Skeletal muscle satellite cell (primary cell): ENCODE measurements around the gene PIP5K1B.

Experiments used
- H3K27me3 ChIP-seq: 2 replicates; pipeline ENCODE4 v1.7.0; 2013; ENCODE audit warnings: low read length; ENCODE audit not compliant: control insufficient read depth, insufficient read depth
- H3K36me3 ChIP-seq: 2 replicates; pipeline ENCODE4 v1.7.0; 2013; ENCODE audit warnings: mild to moderate bottlenecking, control low read depth, low read length; ENCODE audit not compliant: insufficient read depth
- H3K4me1 ChIP-seq: 2 replicates; pipeline ENCODE4 v1.7.0; 2013; ENCODE audit warnings: low read length; ENCODE audit not compliant: control insufficient read depth, insufficient read depth
- H3K4me2 ChIP-seq: 2 replicates; pipeline ENCODE4 v1.7.0; 2013; ENCODE audit warnings: mild to moderate bottlenecking, low read length
- H3K4me3 ChIP-seq: 2 replicates; pipeline ENCODE4 v1.7.0; 2013; ENCODE audit warnings: low read length
- H3K9ac ChIP-seq: 2 replicates; pipeline ENCODE4 v1.7.0; 2013; ENCODE audit warnings: mild to moderate bottlenecking, low read depth, low read length, moderate library complexity
- H3K9me3 ChIP-seq: replicated peaks from 2 replicates; pipeline ENCODE4 v1.7.0; 2013; ENCODE audit warnings: mild to moderate bottlenecking, control low read depth, low read length

PIP5K1B gene

DNA sequence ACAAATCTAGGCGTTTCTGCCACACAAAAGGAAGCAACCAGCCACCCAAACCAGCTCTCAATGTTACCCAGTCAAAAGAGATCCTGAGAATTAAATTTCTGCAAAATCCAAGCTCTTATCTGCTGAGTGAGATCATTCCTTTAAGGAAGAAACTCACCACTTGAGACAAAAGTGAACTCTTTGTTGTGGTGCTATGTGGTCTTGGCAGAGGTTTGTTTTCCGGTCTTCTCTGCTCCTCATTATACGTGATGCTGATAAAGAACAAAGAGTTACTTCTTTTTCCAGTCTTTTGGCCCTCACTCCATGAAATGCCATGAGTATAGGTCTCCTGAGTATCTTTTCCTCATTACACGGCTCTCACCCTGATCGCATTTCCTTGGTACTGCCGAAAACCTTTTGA, 226.8 kb downstream of the PIP5K1B start:
- Histone ChIP-seq H3K4me1 (no peaks in the 10 kb centered on the region), H3K4me3 (no peak overlapping the region), H3K9me3 (no peaks in the 10 kb centered on the region), H3K27me3 (peaks cover 4% of the 10 kb centered on the region), H3K4me2 (no peak overlapping the region), H3K36me3 (no peaks in the 10 kb centered on the region), H3K9ac (no peak overlapping the region)

DNA sequence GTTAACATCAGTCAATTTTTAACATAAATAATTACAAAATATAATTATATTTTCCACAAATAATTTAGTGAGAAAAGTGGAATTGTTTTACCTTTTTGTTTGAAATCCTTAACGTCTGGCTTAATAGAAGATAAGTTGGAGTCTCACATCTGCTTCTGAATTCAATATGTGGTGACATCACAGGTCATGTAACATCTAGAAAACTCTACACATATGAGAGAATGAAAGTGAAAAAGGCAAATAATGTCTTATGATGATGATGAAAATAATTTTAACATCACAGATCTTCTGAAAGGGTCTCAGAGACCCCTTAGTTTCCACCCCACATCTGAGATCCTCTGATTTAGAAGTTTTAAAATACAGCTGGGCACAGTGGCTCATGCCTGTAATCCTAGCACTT, 227.4 kb downstream of the PIP5K1B start:
- Histone ChIP-seq H3K9me3 (no peaks in the 10 kb centered on the region), H3K36me3 (no peaks in the 10 kb centered on the region)

DNA sequence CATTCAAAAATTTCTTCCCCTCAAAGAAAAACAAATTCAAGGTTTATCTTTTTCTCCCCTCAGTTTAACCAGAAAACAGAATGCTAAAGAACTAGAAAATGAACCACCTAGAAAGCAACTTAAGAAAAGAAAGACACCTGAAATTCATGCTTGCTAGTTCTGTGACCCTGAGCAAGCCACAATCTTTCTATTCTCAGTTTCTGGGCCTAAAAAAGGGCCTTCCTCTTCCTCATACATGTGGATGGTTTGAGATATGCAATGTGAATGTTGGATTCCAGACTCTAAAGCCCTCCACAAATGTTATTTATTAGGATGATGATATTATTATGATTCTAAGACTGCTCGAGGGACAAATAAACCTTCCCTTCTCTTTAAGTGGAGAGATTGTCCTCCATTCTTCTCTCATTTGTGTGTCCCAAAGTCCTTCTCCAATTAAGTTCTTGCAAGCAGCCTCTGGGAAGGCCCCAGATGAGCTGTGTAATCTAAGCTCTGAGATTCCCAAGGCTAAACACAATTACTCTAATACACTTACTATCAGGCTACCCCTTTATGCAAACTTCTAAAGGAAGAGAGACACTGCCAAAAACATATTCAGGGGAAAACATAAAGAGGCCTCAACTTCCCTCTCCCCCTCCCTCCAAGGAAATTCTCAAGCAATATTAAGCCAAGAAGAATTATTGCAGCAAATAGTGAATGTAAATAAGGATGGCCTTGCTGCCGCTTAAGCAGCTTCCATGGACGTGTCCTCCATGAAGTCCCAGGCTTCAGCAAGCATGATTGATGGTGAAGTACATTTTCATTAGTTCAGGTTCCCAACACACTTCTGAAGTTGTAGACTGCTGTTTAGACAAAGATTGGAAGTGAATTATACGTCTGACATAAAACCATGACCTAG, 228.6 kb downstream of the PIP5K1B start:
- Histone ChIP-seq H3K27me3 (peaks cover 4% of the 10 kb centered on the region), H3K9me3 (no peaks in the 10 kb centered on the region), H3K4me1 (no peaks in the 10 kb centered on the region), H3K36me3 (no peaks in the 10 kb centered on the region), H3K4me3 (no peak overlapping the region), H3K9ac (no peak overlapping the region), H3K4me2 (no peak overlapping the region)

More for the DNA sequence above, 227.4 kb downstream of the PIP5K1B start:
- Histone ChIP-seq H3K4me2 (no peak overlapping the region), H3K4me3 (no peak overlapping the region), H3K27me3 (peaks cover 4% of the 10 kb centered on the region), H3K9ac (no peak overlapping the region), H3K4me1 (no peaks in the 10 kb centered on the region)

DNA sequence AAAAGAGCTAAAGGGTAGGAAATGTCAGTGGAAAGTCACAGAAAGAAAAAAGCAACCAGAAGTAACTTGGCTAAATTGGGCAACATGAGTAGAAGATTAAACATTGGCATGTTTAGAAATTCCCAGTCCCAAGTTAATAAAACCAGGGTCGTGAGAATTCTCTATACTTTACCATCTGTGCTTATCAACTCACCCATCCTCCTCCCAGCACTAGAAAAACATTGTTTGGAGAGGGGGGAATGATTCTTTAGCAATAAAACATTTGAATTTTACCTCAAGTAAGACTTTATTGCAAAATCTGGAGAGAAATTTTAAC, 229.2 kb downstream of the PIP5K1B start:
- Histone ChIP-seq H3K36me3 (no peaks in the 10 kb centered on the region), H3K4me2 (no peak overlapping the region), H3K27me3 (peaks cover 4% of the 10 kb centered on the region), H3K4me3 (no peak overlapping the region), H3K9me3 (no peaks in the 10 kb centered on the region), H3K4me1 (no peaks in the 10 kb centered on the region), H3K9ac (no peak overlapping the region)

DNA sequence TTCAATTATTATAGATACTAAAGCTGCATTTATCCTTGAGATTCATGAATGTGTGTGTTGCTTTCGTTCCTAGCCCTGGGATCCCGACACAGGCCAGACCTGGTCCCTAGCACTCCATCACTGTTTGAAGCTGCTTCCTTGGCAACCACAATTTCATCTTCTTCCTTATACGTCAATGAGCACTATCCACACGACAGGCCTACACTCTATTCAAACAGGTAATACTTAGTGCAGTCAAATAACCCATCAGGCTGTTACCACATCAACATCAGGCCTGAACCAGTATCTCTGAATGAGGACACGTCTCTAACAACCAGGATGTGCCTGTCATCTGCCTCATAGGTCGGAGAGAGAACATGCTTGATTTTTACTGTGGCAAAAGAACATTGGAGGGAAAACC, 235.5 kb downstream of the PIP5K1B start:
- no peak overlapping the region for H3K4me2 ChIP-seq
- no peaks in the 10 kb centered on the region for H3K4me1 ChIP-seq
- no peaks in the 10 kb centered on the region for H3K36me3 ChIP-seq
- no peak overlapping the region for H3K9ac ChIP-seq
- no peaks in the 10 kb centered on the region for H3K9me3 ChIP-seq
- H3K27me3 ChIP-seq: peaks cover 5% of the 10 kb centered on the region
- no peak overlapping the region for H3K4me3 ChIP-seq

DNA sequence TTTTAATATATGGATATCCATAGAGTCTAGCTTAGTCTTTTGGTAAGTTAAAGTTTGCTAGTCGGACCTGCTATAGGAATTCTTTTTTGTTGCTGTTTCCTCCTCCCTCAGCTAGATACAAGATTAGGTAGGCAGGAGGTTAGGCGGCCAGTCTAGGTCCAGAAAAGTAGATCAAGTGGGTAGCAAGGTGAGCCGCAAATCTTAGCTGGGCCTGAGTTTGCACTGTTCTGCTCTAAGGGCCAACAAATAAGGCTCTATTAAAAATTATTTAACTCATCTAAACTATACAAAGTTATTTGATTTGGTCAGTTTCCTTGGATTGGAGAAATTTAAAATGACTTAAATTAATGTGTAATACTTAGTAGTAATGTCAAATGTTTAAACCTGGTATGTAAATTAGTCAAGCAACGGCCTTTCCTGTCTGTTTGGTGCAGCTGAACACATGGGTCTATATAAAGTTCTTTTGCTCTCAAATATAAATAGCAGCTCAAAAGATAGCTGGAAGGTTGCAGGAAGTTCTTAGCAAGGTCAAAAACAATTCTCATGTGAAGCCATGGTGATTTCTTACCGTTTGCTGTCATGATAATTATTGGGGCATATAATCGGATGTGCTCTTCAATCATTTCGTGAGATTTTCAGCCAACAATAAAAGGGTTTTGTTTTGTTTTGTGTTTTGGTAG, 236.9 kb downstream of the PIP5K1B start:
- Histone ChIP-seq H3K4me1 (no peaks in the 10 kb centered on the region), H3K27me3 (peaks cover 5% of the 10 kb centered on the region), H3K9ac (no peak overlapping the region), H3K4me3 (no peak overlapping the region), H3K36me3 (no peaks in the 10 kb centered on the region), H3K9me3 (no peaks in the 10 kb centered on the region), H3K4me2 (no peak overlapping the region)

DNA sequence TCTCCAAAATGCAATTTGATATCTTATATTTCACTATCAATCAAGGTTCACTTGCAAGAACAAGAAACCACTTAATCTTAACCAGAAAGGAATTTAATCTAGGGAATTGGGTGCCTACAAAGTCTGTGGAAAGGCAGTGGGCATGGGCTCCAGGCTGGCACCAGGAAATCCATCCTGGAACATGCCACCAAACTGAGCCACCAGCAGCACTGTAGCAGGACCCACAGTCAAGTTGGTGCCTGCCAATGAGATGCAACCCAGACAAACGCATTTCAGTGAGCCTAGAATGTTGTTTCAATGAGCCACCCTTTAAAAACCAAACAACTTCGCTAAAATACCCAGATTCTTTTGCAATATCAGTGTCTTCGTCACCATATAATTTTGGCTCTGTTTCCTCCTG, 237.8 kb downstream of the PIP5K1B start:
- Histone ChIP-seq H3K9ac (no peak overlapping the region), H3K27me3 (peaks cover 6% of the 10 kb centered on the region), H3K9me3 (no peaks in the 10 kb centered on the region), H3K4me1 (no peaks in the 10 kb centered on the region), H3K4me3 (no peak overlapping the region), H3K4me2 (no peak overlapping the region), H3K36me3 (no peaks in the 10 kb centered on the region)

DNA sequence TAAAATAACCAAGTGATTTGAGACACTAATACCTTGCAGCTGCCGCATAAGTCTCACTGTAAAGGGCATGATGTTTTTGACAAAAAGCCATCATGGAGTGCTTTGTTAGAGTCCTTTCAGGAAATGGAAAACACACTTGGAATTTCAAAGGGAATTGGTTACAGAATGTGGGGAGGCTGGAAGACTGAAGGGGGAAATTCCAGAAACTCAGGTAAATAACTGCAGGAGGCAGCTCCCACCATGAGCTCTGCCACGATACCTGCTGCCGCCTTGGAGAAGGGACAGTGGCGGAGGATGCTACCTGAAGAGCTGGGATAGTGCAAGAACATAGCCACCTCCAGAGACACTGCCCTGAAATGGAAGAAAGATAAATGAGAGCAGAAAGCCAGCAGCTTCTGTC, 242.0 kb downstream of the PIP5K1B start:
- H3K9me3 ChIP-seq: no peaks in the 10 kb centered on the region
- H3K36me3 ChIP-seq: no peaks in the 10 kb centered on the region
- no peak overlapping the region for H3K4me2 ChIP-seq
- H3K4me1 ChIP-seq: no peaks in the 10 kb centered on the region
- H3K9ac ChIP-seq: no peak overlapping the region
- no peak overlapping the region for H3K4me3 ChIP-seq
- peaks cover 28% of the 10 kb centered on the region for H3K27me3 ChIP-seq

DNA sequence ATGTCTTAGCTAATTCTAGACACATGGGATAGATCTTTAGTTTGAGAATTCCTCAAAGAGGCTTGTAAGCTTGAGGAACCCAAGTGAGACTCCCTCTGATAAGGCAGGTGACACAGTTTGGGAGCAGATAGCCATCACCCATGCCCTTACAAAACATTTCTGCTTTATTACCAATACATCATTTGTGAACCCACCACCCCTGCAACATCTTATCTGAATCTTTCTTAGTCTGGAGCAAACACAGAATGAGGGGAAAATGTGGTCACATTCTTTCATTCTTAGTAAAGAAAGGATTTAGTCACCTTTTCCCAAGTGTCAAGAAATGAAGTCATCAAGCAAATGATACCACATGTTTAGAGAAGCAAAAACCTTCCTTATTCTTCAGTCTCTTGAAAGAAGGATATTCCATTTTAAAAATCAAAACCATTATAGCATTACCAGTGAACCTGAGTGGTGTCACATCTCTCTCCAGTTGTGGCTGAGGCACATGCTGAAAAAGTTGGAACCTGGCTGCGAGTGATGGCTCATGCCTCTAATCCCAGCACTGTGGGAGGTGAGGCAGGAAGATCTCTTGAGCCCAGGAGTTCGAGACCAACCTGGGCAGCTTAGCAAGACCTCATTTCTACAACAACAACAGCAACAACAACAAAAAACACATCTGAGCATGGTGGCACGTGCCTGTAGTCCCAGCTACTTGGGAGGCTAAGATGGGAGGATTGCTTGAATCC, 243.0 kb downstream of the PIP5K1B start:
- no peaks in the 10 kb centered on the region for H3K9me3 ChIP-seq
- H3K4me1 ChIP-seq: no peaks in the 10 kb centered on the region
- no peak overlapping the region for H3K9ac ChIP-seq
- H3K36me3 ChIP-seq: no peaks in the 10 kb centered on the region
- no peak overlapping the region for H3K4me2 ChIP-seq
- H3K27me3 ChIP-seq: peaks cover 26% of the 10 kb centered on the region
- no peak overlapping the region for H3K4me3 ChIP-seq

DNA sequence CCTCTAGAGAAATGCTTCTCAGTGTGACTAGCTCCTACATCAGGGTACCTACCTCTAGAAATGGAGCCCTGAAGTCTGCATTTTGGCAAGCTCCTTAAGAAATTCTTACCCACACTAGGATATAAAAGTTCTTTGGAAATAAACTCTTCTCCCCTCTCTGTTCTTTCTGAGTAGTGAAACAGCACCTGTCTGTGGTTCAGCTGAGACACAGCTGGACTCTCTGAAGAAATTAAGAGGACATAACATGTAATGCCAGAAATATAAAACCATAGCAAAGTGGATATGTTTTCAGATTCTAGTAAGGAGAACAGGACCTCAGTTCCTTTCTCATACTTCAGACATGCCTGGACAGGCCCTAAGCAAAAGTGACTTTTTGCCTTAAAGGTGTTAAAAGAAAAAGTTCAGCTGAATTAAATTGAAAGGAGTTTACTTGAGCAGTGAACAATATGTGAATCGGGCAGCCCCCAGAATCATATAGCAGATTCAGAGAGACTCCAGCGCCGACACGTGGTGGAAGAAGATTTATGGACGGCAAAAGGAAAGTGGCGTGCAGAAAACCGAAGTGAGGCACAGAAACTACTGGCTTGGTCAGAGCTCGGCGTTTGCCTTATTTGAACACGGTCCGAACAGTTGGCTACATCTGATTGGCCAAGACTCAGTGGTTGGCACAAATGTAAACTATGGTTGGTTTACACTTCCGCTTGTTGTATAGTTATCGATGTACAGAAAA, 244.4 kb downstream of the PIP5K1B start:
- H3K27me3 ChIP-seq: peaks cover 23% of the 10 kb centered on the region
- H3K4me1 ChIP-seq: no peaks in the 10 kb centered on the region
- H3K9ac ChIP-seq: no peak overlapping the region
- H3K4me3 ChIP-seq: no peak overlapping the region
- no peaks in the 10 kb centered on the region for H3K9me3 ChIP-seq
- H3K4me2 ChIP-seq: peak overlapping the region; percentile 62
- H3K36me3 ChIP-seq: no peaks in the 10 kb centered on the region

DNA sequence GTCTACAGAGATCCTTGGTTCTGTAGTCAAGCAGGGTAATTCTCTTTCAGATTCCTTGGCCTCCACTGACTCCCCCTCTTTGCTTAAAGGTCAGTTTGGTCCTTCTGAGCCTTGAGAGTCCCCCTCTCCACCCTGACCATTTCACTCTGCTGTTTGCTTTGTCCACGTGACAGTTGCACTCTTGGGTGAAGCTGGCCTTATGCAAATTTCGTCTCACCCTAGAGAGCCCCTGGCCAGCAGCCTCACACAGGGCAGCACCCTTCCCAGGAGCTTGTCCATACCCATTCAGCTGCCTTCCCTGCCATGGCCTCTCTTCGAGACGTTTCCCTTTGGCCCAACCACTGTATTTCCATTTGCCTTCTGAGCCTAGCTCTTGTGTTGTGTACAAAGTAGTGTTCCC, 245.1 kb downstream of the PIP5K1B start:
- no peak overlapping the region for H3K4me2 ChIP-seq
- H3K9me3 ChIP-seq: no peaks in the 10 kb centered on the region
- no peak overlapping the region for H3K4me3 ChIP-seq
- H3K9ac ChIP-seq: no peak overlapping the region
- no peaks in the 10 kb centered on the region for H3K36me3 ChIP-seq
- peaks cover 23% of the 10 kb centered on the region for H3K27me3 ChIP-seq
- H3K4me1 ChIP-seq: no peaks in the 10 kb centered on the region
